Breast epithelium (tissue), 4 donors: Measurements from ENCODE around the gene FOXS1. TPM values are rescaled to one million over a fixed set of nuclear protein-coding genes. Genes with fewer than 3 reads are reported as not detected.
A peak's percentile ranks its signal among the peaks of the same experiment; 100 is the strongest.

Experiments used
- DNase-seq, 2 donors: peaks; one replicate each; pipeline ENCODE4 v3.0.0-alpha.2; 2019; ENCODE audit warnings: low spot score in 2 of 2
- H3K27ac ChIP-seq, 2 donors: fragments of 200-600 bp; sonication (generic) in 1 of 2; one replicate each; pipeline ENCODE4 v1.5.1; 2016 to 2019; ENCODE audit warnings: mild to moderate bottlenecking in 1 of 2
- H3K27me3 ChIP-seq, 2 donors: fragments of 200-600 bp; sonication (generic) in 1 of 2; one replicate each; pipeline versions ENCODE4 v1.5.1 to v1.6.0; 2017 to 2019; ENCODE audit warnings: control low read depth in 1 of 2, mild to moderate bottlenecking in 1 of 2
- H3K36me3 ChIP-seq: fragments of 200-600 bp; one replicate; pipeline ENCODE4 v1.5.1; 2019
- H3K4me1 ChIP-seq, 2 donors: fragments of 200-600 bp; sonication (generic); one replicate each; pipeline ENCODE4 v1.5.1; 2016 to 2019; ENCODE audit warnings: control low read depth in 1 of 2
- H3K4me3 ChIP-seq, 3 donors: fragments of 200-600 bp; sonication (generic); 1 replicate in 2 of 3; 2 replicates in 1 of 3; pipeline ENCODE4 v1.5.1; 2016 to 2019; ENCODE audit warnings: mild to moderate bottlenecking in 3 of 3, moderate library complexity in 2 of 3
- H3K9me3 ChIP-seq, 2 donors: fragments of 200-600 bp; sonication (generic) in 1 of 2; one replicate each; pipeline ENCODE4 v1.5.1; 2016 to 2019; ENCODE audit warnings: control low read depth in 1 of 2
- CTCF ChIP-seq, 3 donors: fragments of 450-650 bp; IDR thresholded peaks; one replicate each; pipeline ENCODE4 v1.5.1; 2016 to 2017; ENCODE audit warnings: antibody characterized with exemption in 3 of 3, mild to moderate bottlenecking in 3 of 3, moderate library complexity in 3 of 3
- POLR2A ChIP-seq: fragments of 450-650 bp; IDR thresholded peaks from one replicate; pipeline ENCODE4 v1.6.1; 2016; ENCODE audit warnings: antibody characterized with exemption, mild to moderate bottlenecking, moderate library complexity
- POLR2AphosphoS5 ChIP-seq, 3 donors: sonication (generic); formaldehyde crosslinking; IDR thresholded peaks; one replicate each; pipeline ENCODE4 v1.6.1; 2017; ENCODE audit warnings: antibody characterized with exemption in 3 of 3
- intact Hi-C: fragments of 100-400 bp; cut with DNase I; formaldehyde crosslinking; loops from one replicate; pipeline ENCODE4 v1.15.1; 2023; ENCODE audit warnings: low total_unique reads
- total RNA-seq, 3 donors: library from RNA; depleted of rRNA; stranded (reverse); fragments of >200 nt; gene quantifications; one replicate each; pipeline ENCODE4 v1.1.0, GENCODE V29; 2016

FOXS1 gene
- total RNA-seq, 3 donors from 2014 or later: 0.44 to 0.98 TPM; not detected in 1

- Histone ChIP-seq H3K4me3 (no peak overlapping the region), H3K9me3 (no peaks in the 10 kb centered on the region), H3K4me1 (peaks cover 0 to 2% of the 10 kb centered on the region in 2 donors), H3K27me3 (no peaks in the 10 kb centered on the region), H3K36me3 (no peaks in the 10 kb centered on the region), H3K27ac (peak overlapping the region in 1 of 2 donors; percentile 58)
- no peak for DNase-seq
- intact Hi-C loops: no loop called here
- TF ChIP-seq POLR2AphosphoS5 (IDR thresholded peaks at IDR 0.05) (no peak), CTCF (IDR thresholded peaks at IDR 0.05) (no peak), POLR2A (no peak)
Observed at GRCh38 chr20:31841928-31842327, 3.5 kb downstream of the FOXS1 start.

DNA sequence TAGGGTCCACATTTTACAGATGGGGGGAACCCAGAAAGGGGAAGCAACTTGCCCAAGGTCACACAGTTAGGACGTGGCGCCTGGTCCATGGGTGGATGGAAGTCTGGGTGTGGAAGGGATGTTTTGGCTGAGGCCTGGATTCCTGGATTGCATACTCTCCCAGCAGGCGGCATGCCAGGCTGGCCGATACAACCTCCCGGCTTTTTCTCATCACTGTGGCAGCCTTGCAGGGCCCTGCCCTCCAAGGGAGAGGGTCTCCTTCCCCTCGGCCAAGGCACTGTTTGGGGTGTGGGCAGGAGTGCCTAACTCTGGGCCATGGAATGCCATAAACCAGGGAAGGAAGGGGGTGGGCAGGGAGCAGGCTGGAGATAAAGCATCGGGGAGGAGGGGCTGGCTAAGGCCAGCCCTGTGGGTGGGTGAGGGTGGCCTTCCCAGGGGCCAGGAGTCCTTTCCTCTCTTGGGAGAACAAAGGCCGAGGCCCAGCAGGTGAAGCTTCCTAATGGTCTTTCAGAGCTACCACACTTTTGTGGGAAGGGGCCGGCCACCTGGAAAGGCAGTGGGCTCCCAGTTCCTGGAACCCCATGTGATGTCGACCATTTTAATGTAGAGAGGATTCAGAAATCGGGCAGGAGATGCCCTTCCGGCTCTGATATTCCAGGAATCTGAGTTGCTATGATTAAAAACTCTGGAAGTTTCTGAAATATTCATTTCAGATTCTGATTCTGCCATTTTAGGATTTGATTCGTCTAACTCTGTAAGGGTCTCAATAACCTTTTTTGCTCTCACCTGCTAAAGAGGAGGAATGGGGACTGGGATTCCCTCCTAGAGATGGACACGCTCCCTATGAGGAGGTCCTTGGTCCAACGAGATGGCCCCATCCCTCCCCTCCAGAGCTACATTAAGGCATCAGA, 4.2 kb downstream of the FOXS1 start:
- no peak for TF ChIP-seq POLR2AphosphoS5 (IDR thresholded peaks at IDR 0.05)
- TF ChIP-seq POLR2A: no peak
- no peak for TF ChIP-seq CTCF (IDR thresholded peaks at IDR 0.05)
- no peaks in the 10 kb centered on the region for H3K27me3 ChIP-seq
- intact Hi-C loops: no loop called here
- no peaks in the 10 kb centered on the region for H3K9me3 ChIP-seq
- H3K4me3 ChIP-seq: no peak overlapping the region
- peaks cover 0 to 9% of the 10 kb centered on the region in 2 donors for H3K4me1 ChIP-seq
- no peak for DNase-seq
- peak overlapping the region in 1 of 2 donors; percentile 58 for H3K27ac ChIP-seq
- H3K36me3 ChIP-seq: no peaks in the 10 kb centered on the region

- Histone ChIP-seq H3K4me1 (peaks cover 2 to 13% of the 10 kb centered on the region in 2 donors), H3K9me3 (no peaks in the 10 kb centered on the region), H3K27me3 (no peaks in the 10 kb centered on the region), H3K36me3 (no peaks in the 10 kb centered on the region), H3K4me3 (no peak overlapping the region), H3K27ac (no peak overlapping the region)
- no peak for DNase-seq
- TF ChIP-seq POLR2AphosphoS5 (IDR thresholded peaks at IDR 0.05): no peak
- intact Hi-C loops: no loop called here
Observed at GRCh38 chr20:31839782-31840487, 5.5 kb downstream of the FOXS1 start.

DNA sequence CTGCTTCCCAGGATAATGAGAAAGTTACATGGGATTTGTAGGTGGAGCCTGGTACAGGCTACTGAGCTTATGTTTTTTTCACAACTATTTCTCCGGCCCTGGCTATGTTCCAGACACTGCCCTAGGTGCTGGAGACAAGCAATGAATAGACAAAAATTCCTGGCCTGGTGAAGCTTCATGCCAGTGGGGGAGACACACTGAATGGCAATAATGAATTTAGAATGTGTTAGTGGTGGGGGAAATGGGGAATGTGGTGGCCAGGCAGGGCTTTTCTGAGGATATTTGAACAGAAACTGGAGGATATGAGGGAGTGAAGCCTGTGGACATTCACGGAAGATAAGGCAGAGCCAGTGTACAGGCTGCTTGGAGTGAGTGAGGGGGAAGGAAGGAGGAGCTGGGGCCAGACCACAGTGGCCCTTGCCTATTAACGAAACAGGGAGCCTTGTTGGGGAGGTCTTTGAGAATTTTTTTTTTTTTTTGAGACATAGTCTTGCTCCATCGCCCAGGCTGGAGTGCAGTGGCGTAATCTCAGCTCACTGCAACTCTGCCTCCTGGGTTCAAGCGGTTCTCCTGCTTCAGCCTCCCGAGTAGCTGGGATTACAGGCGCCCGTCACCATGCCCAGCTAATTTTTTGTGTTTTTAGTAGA, 6.6 kb downstream of the FOXS1 start:
- H3K36me3 ChIP-seq: no peaks in the 10 kb centered on the region
- H3K27me3 ChIP-seq: no peaks in the 10 kb centered on the region
- H3K4me1 ChIP-seq: peaks cover 2 to 13% of the 10 kb centered on the region in 2 donors
- TF ChIP-seq POLR2A (no peak), POLR2AphosphoS5 (IDR thresholded peaks at IDR 0.05) (no peak), CTCF (IDR thresholded peaks at IDR 0.05) (no peak)
- DNase-seq: no peak
- H3K4me3 ChIP-seq: no peak overlapping the region
- no peak overlapping the region for H3K27ac ChIP-seq
- no peaks in the 10 kb centered on the region for H3K9me3 ChIP-seq
- intact Hi-C loops: no loop called here

GRCh38 chr20:31837896-31838397, 7.5 kb downstream of the FOXS1 start:
- H3K4me3 ChIP-seq: no peak overlapping the region
- no peaks in the 10 kb centered on the region for H3K36me3 ChIP-seq
- intact Hi-C loops: no loop called here
- H3K4me1 ChIP-seq: peaks cover 2 to 13% of the 10 kb centered on the region in 2 donors
- H3K9me3 ChIP-seq: no peaks in the 10 kb centered on the region
- no peak for DNase-seq
- H3K27me3 ChIP-seq: no peaks in the 10 kb centered on the region
- peak overlapping the region in 1 of 2 donors; percentile 58 for H3K27ac ChIP-seq
- no peak for TF ChIP-seq POLR2AphosphoS5 (IDR thresholded peaks at IDR 0.05)
- no peak for TF ChIP-seq POLR2A
- no peak for TF ChIP-seq CTCF (IDR thresholded peaks at IDR 0.05)
